ENCODE results near the gene MED25.

GRCh38 chr19:49807904-49808675, 10.0 kb upstream of the MED25 start:
- TF ChIP-seq POLR2A (IDR thresholded peaks at IDR 0.05): no peak
- TF ChIP-seq POLR2AphosphoS5 (IDR thresholded peaks at IDR 0.05; ENCODE audit: insufficient read depth in 1 of 2, low read depth in 1 of 2): no peak

All from vagina (tissue), 2 donors.